NOMO-1 (cell line): ENCODE results near the gene GAS7.

Experiments used
- DNase-seq, 2 experiments: peaks; one replicate each; lab custom pipeline; 2025; ENCODE audit not compliant: unreplicated experiment in 2 of 2; lab: John Stamatoyannopoulos, UW

Gene GAS7

GRCh38 chr17:10198509-10199249 is at the start of gene GAS7:
GAS7 (minus strand) TSS chr17:10198606.
- peak; percentile 56 to 58 for DNase-seq

GRCh38 chr17:10247810-10248209 is 49.4 kb upstream of the GAS7 start:
- DNase-seq = no peak

- DNase-seq = no peak
Observed at GRCh38 chr17:10243883-10244844, 45.8 kb upstream of the GAS7 start.

GRCh38 chr17:10241781-10242180 is 43.4 kb upstream of the GAS7 start:
- DNase-seq = no peak

- DNase-seq = no peak
Observed at GRCh38 chr17:10238661-10239060, 40.3 kb upstream of the GAS7 start.

- no peak for DNase-seq
Observed at GRCh38 chr17:10234033-10234432, 35.6 kb upstream of the GAS7 start.

GRCh38 chr17:10233161-10233560 is 34.8 kb upstream of the GAS7 start:
- DNase-seq = no peak

GRCh38 chr17:10229181-10229580 is 30.8 kb upstream of the GAS7 start:
- DNase-seq = no peak

GRCh38 chr17:10226930-10227695 is 28.7 kb upstream of the GAS7 start:
- peak; percentile 25 to 38 for DNase-seq

GRCh38 chr17:10224582-10225195 is 26.3 kb upstream of the GAS7 start:
- no peak for DNase-seq

- DNase-seq = no peak
Observed at GRCh38 chr17:10219193-10219592, 20.8 kb upstream of the GAS7 start.

GRCh38 chr17:10217916-10218315 is 19.5 kb upstream of the GAS7 start:
- DNase-seq = peak in 1 of 2 experiments; percentile 19

GRCh38 chr17:10216213-10216938 is 18.0 kb upstream of the GAS7 start:
- DNase-seq = no peak

- no peak for DNase-seq
Observed at GRCh38 chr17:10215286-10215685, 16.9 kb upstream of the GAS7 start.

GRCh38 chr17:10211666-10212065 is 13.3 kb upstream of the GAS7 start:
- DNase-seq = no peak

- DNase-seq = no peak
Observed at GRCh38 chr17:10210151-10210574, 11.8 kb upstream of the GAS7 start.

GRCh38 chr17:10208604-10209193 is 10.3 kb upstream of the GAS7 start:
- DNase-seq = peak in 1 of 2 experiments; percentile 48

- DNase-seq = no peak
Observed at GRCh38 chr17:10207153-10207552, 8.7 kb upstream of the GAS7 start.

GRCh38 chr17:10205549-10206185 is 7.3 kb upstream of the GAS7 start:
- DNase-seq = peak; percentile 37 to 63
